Measurements from ENCODE around the gene CNTROB. TPM values are rescaled to one million over a fixed set of nuclear protein-coding genes. Genes with fewer than 3 reads are reported as not detected.
A peak's percentile ranks its signal among the peaks of the same experiment; 100 is the strongest.

The CNTROB gene
- total RNA-seq, 2 donors from 2014 or later = 14.0 to 27.0 TPM

- 16% methylated on average over 5 of the region's 5 CpGs for WGBS, 2 donors
- Histone ChIP-seq H3K4me1 (peaks cover 3% of the 10 kb centered on the region), H3K36me3 (replicated peaks in 1 of 2; ENCODE audit: insufficient read depth in 1 of 2, low read depth in 2 of 2) (no peaks in the 10 kb centered on the region), H3K4me3 (no peak overlapping the region), H3K9me3 (no peaks in the 10 kb centered on the region), H3K27ac (no peak overlapping the region), H3K27me3 (no peaks in the 10 kb centered on the region)
- peak; percentile 81 for ATAC-seq
- TF ChIP-seq POLR2A (IDR thresholded peaks at IDR 0.05) = no peak
- TF ChIP-seq CTCF (IDR thresholded peaks at IDR 0.05) = peak; percentile 47 to 90 (median 79)
- DNase-seq = peak; percentile 45 to 81 (median 59)
- intact Hi-C loops (cut with DNase I) = loop anchor here (5.0 to 10.0 kb wide), 4 partner anchors 56 to 164 kb away; partner anchors contain the start of genes CNTROB and TRAPPC1
These were observed 56.8 kb downstream of the CNTROB start for GRCh38 chr17:7988750-7989178.

- H3K27me3 ChIP-seq = no peaks in the 10 kb centered on the region
- peak overlapping the region in 3 of 4 donors; percentile 46 to 65 (median 56) for H3K27ac ChIP-seq
- 4 to 8% methylated on average over 19 to 58 of the region's 59 CpGs for WGBS, 2 donors
- peak; percentile 91 to 99 (median 93) for TF ChIP-seq CTCF (IDR thresholded peaks at IDR 0.05)
- peak in 2 of 3 donors; percentile 33 to 40 for TF ChIP-seq POLR2A (IDR thresholded peaks at IDR 0.05)
- H3K4me1 ChIP-seq = peaks cover 3% of the 10 kb centered on the region
- intact Hi-C loops (cut with DNase I) = loop anchor here (5.0 to 10.0 kb wide), 4 partner anchors 58 to 165 kb away; partner anchors contain the start of genes CNTROB and TRAPPC1
- H3K9me3 ChIP-seq = no peaks in the 10 kb centered on the region
- no peaks in the 10 kb centered on the region for H3K36me3 ChIP-seq (replicated peaks in 1 of 2; ENCODE audit: insufficient read depth in 1 of 2, low read depth in 2 of 2)
- no peak overlapping the region for H3K4me3 ChIP-seq
- ATAC-seq (peak; percentile 86), DNase-seq (peak; percentile 83 to 90 (median 86))
These were observed 58.0 kb downstream of the CNTROB start for GRCh38 chr17:7989781-7990655.

GRCh38 chr17:7992516-7992915, 60.5 kb downstream of the CNTROB start:
- Histone ChIP-seq H3K27ac (no peak overlapping the region), H3K4me1 (peaks cover 3% of the 10 kb centered on the region), H3K27me3 (no peaks in the 10 kb centered on the region), H3K4me3 (no peak overlapping the region), H3K9me3 (no peaks in the 10 kb centered on the region), H3K36me3 (replicated peaks in 1 of 2; ENCODE audit: insufficient read depth in 1 of 2, low read depth in 2 of 2) (no peaks in the 10 kb centered on the region)
- DNase-seq (no peak), ATAC-seq (no peak)
- WGBS, 2 donors = 60 to 81% methylated on average over 2 of the region's 2 CpGs
- TF ChIP-seq CTCF (IDR thresholded peaks at IDR 0.05) = no peak
- TF ChIP-seq POLR2A (IDR thresholded peaks at IDR 0.05) = no peak
- intact Hi-C loops (cut with DNase I) = no loop called here

- ATAC-seq = no peak
- Histone ChIP-seq H3K9me3 (no peaks in the 10 kb centered on the region), H3K36me3 (replicated peaks in 1 of 2; ENCODE audit: insufficient read depth in 1 of 2, low read depth in 2 of 2) (no peaks in the 10 kb centered on the region), H3K4me1 (peaks cover 3% of the 10 kb centered on the region), H3K27ac (no peak overlapping the region), H3K27me3 (no peaks in the 10 kb centered on the region), H3K4me3 (no peak overlapping the region)
- intact Hi-C loops (cut with DNase I) = no loop called here
- DNase-seq = no peak
- TF ChIP-seq POLR2A (IDR thresholded peaks at IDR 0.05) = no peak
- no peak for TF ChIP-seq CTCF (IDR thresholded peaks at IDR 0.05)
- 43 to 46% methylated on average over 3 of the region's 3 CpGs for WGBS, 2 donors
These were observed 60.9 kb downstream of the CNTROB start for GRCh38 chr17:7992924-7993323.

Measured in body of pancreas (tissue), 4 donors.